HG03066 (cell line): ENCODE data around the gene GGA1.
"Not testable (repeated sequence)": the region's sequence is repeated elsewhere in the genome, so short reads cannot be mapped to it uniquely, and the experiment has no call there.

ENCODE experiments used
- ATAC-seq: cut with Tn5 transposase; IDR thresholded peaks from one replicate; pipeline ENCODE4 v1.9.1; 2021; ENCODE audit warnings: low read depth; ENCODE audit not compliant: unreplicated experiment

GGA1 gene

GRCh38 chr22:37607935-37608476, 628 bp upstream of the GGA1 start:
- ATAC-seq = no peak

GRCh38 chr22:37609240-37610152, 862 bp downstream of the GGA1 start:
- ATAC-seq = no peak

GRCh38 chr22:37610153-37610475, 1.5 kb downstream of the GGA1 start:
- not testable (repeated sequence) for ATAC-seq

- no peak for ATAC-seq
These were observed 2.0 kb downstream of the GGA1 start for GRCh38 chr22:37610480-37611129.

GRCh38 chr22:37611207-37611606, 2.6 kb downstream of the GGA1 start:
- no peak for ATAC-seq

GRCh38 chr22:37616201-37617083, 7.8 kb downstream of the GGA1 start:
- no peak for ATAC-seq

- ATAC-seq = no peak
These were observed 8.8 kb downstream of the GGA1 start for GRCh38 chr22:37617431-37617830.

- ATAC-seq = no peak
These were observed 9.5 kb downstream of the GGA1 start for GRCh38 chr22:37618072-37618656.

GRCh38 chr22:37618674-37619073, 10.0 kb downstream of the GGA1 start:
- ATAC-seq = no peak

GRCh38 chr22:37619991-37620390, 11.4 kb downstream of the GGA1 start:
- ATAC-seq = no peak

- ATAC-seq = no peak
These were observed 12.8 kb downstream of the GGA1 start for GRCh38 chr22:37621352-37621860.

GRCh38 chr22:37623075-37624016, 14.7 kb downstream of the GGA1 start:
- ATAC-seq = no peak

- no peak for ATAC-seq
These were observed 15.4 kb downstream of the GGA1 start for GRCh38 chr22:37624017-37624365.

- ATAC-seq = no peak
These were observed 16.2 kb downstream of the GGA1 start for GRCh38 chr22:37624876-37625275.

GRCh38 chr22:37625737-37626136, 17.1 kb downstream of the GGA1 start:
- no peak for ATAC-seq

GRCh38 chr22:37626144-37626543, 17.5 kb downstream of the GGA1 start:
- ATAC-seq = no peak

- no peak for ATAC-seq
These were observed 18.0 kb downstream of the GGA1 start for GRCh38 chr22:37626556-37627075.

- no peak for ATAC-seq
These were observed 18.5 kb downstream of the GGA1 start for GRCh38 chr22:37627121-37627520.

GRCh38 chr22:37627545-37627944, 18.9 kb downstream of the GGA1 start:
- ATAC-seq = no peak
